HL-60 (cell line): ENCODE measurements around the gene SRI.

ENCODE experiments used
- DNase-seq, 2 experiments: peaks; one replicate each; pipeline ENCODE4 v3.0.0-alpha.2; 2010 to 2020; ENCODE audit warnings: low read depth in 1 of 2, low spot score in 1 of 2
- H3K27ac ChIP-seq: fragments of 250-450 bp; sonication (Bioruptor Pico); replicated peaks from 2 replicates; pipeline ENCODE4 v1.5.1; 2020; ENCODE audit warnings: mild to moderate bottlenecking, moderate library complexity
- H3K27me3 ChIP-seq: fragments of 250-450 bp; sonication (Bioruptor Pico); 2 replicates; pipeline ENCODE4 v1.5.1; 2021; ENCODE audit warnings: mild to moderate bottlenecking, moderate library complexity; ENCODE audit not compliant: insufficient read depth, poor library complexity, severe bottlenecking
- H3K4me3 ChIP-seq: replicated peaks from 2 replicates; pipeline ENCODE4 v1.5.1; 2011; ENCODE audit warnings: mild to moderate bottlenecking, control low read depth, low read length; ENCODE audit not compliant: insufficient read depth
- CTCF ChIP-seq: IDR thresholded peaks from one replicate; pipeline ENCODE4 v1.5.1; 2011; ENCODE audit warnings: low read length, control low read depth, inconsistent platforms; ENCODE audit not compliant: insufficient read depth
- GABPA ChIP-seq: IDR thresholded peaks from 2 replicates; pipeline ENCODE4 v1.6.1; 2012; ENCODE audit warnings: low read depth
- POLR2AphosphoS5 ChIP-seq: IDR thresholded peaks from 2 replicates; pipeline ENCODE4 v1.6.1; 2012; ENCODE audit warnings: low read depth
- REST ChIP-seq: IDR thresholded peaks from 2 replicates; pipeline ENCODE4 v1.6.1; 2012; ENCODE audit warnings: low read depth; ENCODE audit not compliant: insufficient replicate concordance
- SPI1 ChIP-seq: IDR thresholded peaks from 2 replicates; pipeline ENCODE4 v1.6.1; 2012; ENCODE audit warnings: low read depth, mild to moderate bottlenecking, borderline replicate concordance

The SRI gene

GRCh38 chr7:88224601-88225275, 4.9 kb upstream of the SRI start:
- TF ChIP-seq POLR2AphosphoS5 (no peak), CTCF (no peak), GABPA (no peak), SPI1 (no peak), REST (no peak)
- DNase-seq, result peak in 1 of 2 experiments; percentile 55
- H3K27me3 ChIP-seq, result no peaks in the 10 kb centered on the region
- no peak overlapping the region for H3K27ac ChIP-seq
- H3K4me3 ChIP-seq, result no peak overlapping the region

GRCh38 chr7:88223265-88223664, 3.4 kb upstream of the SRI start:
- TF ChIP-seq SPI1 (no peak), POLR2AphosphoS5 (no peak), CTCF (no peak), GABPA (no peak), REST (no peak)
- DNase-seq, result no peak

GRCh38 chr7:88218836-88219605, 817 bp downstream of the SRI start:
- no peak for TF ChIP-seq REST
- no peak for TF ChIP-seq GABPA
- TF ChIP-seq POLR2AphosphoS5, result no peak
- TF ChIP-seq CTCF, result no peak
- no peak for TF ChIP-seq SPI1
- DNase-seq, result peak in 1 of 2 experiments; percentile 60
- Histone ChIP-seq H3K27ac (peak overlapping the region; percentile 86), H3K4me3 (peak overlapping the region; percentile 93), H3K27me3 (no peaks in the 10 kb centered on the region)

More at GRCh38 chr7:88223265-88223664, 3.4 kb upstream of the SRI start:
- Histone ChIP-seq H3K4me3 (no peak overlapping the region), H3K27ac (no peak overlapping the region), H3K27me3 (no peaks in the 10 kb centered on the region)
